HCT116 (cell line): ENCODE data around the gene NEO1. TPM values are rescaled to one million over a fixed set of nuclear protein-coding genes. Genes with fewer than 3 reads are reported as not detected.

Experiments used
- ATAC-seq: fragments of 200-7000 bp; cut with Tn5 transposase; 2 replicates; pipeline ENCODE4 v1.9.1; 2020; ENCODE audit warnings: mild to moderate bottlenecking, moderate library complexity
- BruUV-seq: library from RNA; stranded (reverse); fragments of 400-500 nt; replicated peaks from 2 replicates; lab custom pipeline; 2021; lab: Mats Ljungman, UMichigan
- CTCF ChIA-PET: fragments of 300-600 bp; sonication (Branson Sonifier 250); formaldehyde crosslinking; loops from one replicate; lab custom pipeline; 2021; ENCODE audit warnings: antibody characterized with exemption; lab: Charles Lee
- POLR2A ChIA-PET: fragments of 300-600, 350-600 bp; sonication (Branson Sonifier 250); formaldehyde crosslinking; loops from one replicate; lab custom pipeline; 2021; ENCODE audit warnings: antibody characterized with exemption; lab: Charles Lee
- RAD21 ChIA-PET, 2 experiments: fragments of 300-600 bp; sonication (Branson Sonifier 250); formaldehyde crosslinking; loops; one replicate each; lab custom pipeline; 2023; ENCODE audit warnings: low total read pairs in 2 of 2; ENCODE audit not compliant: uncharacterized antibody in 2 of 2, unreplicated experiment in 2 of 2, low non-redundant PET in 1 of 2; lab: Charles Lee
- DNase-seq: peaks from one replicate; pipeline ENCODE4 v3.0.0-alpha.2; 2010; ENCODE audit warnings: low read depth, low spot score
- H2AFZ ChIP-seq: fragments of 200-600 bp; shearing (Covaris generic), sonication (generic); 2 replicates; pipeline ENCODE4 v1.6.1; 2017; ENCODE audit warnings: low read depth, mixed run types, mixed read lengths, antibody characterized with exemption, low read length; ENCODE audit not compliant: poor library complexity, severe bottlenecking
- H3K27ac ChIP-seq: 2 replicates; pipeline ENCODE4 v1.5.1; 2012; ENCODE audit warnings: low read depth, low read length
- H3K27me3 ChIP-seq: fragments of 200-600 bp; sonication (generic); 2 replicates; pipeline ENCODE4 v1.6.1; 2016; ENCODE audit warnings: mixed run types, low read length, mixed read lengths; ENCODE audit not compliant: insufficient read depth
- H3K36me3 ChIP-seq, 2 experiments: fragments of 200-500 bp in 1 of 2; fragments of 200-600 bp in 1 of 2; sonication (Bioruptor generic) in 1 of 2; sonication (generic) in 1 of 2; 2 replicates each; pipeline versions ENCODE4 v1.5.1 to v1.6.1; 2014 to 2016; ENCODE audit warnings: low read length in 2 of 2, inconsistent platforms in 1 of 2, mixed read lengths in 1 of 2, mixed run types in 1 of 2; ENCODE audit not compliant: insufficient read depth in 2 of 2, control insufficient read depth in 1 of 2
- H3K4me1 ChIP-seq, 2 experiments: fragments of 200-600 bp in 1 of 2; sonication (generic) in 1 of 2; 2 replicates each; pipeline versions ENCODE4 v1.5.1 to v1.6.1; 2012 to 2017; ENCODE audit warnings: low read length in 2 of 2, inconsistent platforms in 1 of 2, mild to moderate bottlenecking in 1 of 2, mixed read lengths in 1 of 2, mixed run types in 1 of 2, moderate library complexity in 1 of 2; ENCODE audit not compliant: insufficient read depth in 2 of 2, control insufficient read depth in 1 of 2
- H3K4me2 ChIP-seq: fragments of 200-600 bp; sonication (generic); 2 replicates; pipeline ENCODE4 v1.6.1; 2017; ENCODE audit warnings: mixed run types, low read length, mixed read lengths
- H3K4me3 ChIP-seq, 2 experiments: fragments of 200-600 bp in 1 of 2; sonication (generic) in 1 of 2; replicated peaks in 1 of 2; 2 replicates each; pipeline ENCODE4 v1.5.1; 2011 to 2016; ENCODE audit warnings: low read length in 2 of 2, control low read depth in 1 of 2, low read depth in 1 of 2, mild to moderate bottlenecking in 1 of 2, mixed read lengths in 1 of 2, mixed run types in 1 of 2
- H3K79me2 ChIP-seq: fragments of 200-600 bp; sonication (generic); 2 replicates; pipeline ENCODE4 v1.6.1; 2017; ENCODE audit warnings: mild to moderate bottlenecking, mixed run types, low read length, moderate library complexity, mixed read lengths; ENCODE audit not compliant: insufficient read depth
- H3K9ac ChIP-seq: fragments of 200-600 bp; sonication (generic); 2 replicates; pipeline ENCODE4 v1.6.1; 2016; ENCODE audit warnings: low read length, mixed read lengths
- H3K9me2 ChIP-seq: fragments of 200-600 bp; sonication (generic), shearing (Covaris generic); 2 replicates; pipeline ENCODE4 v1.6.1; 2017; ENCODE audit warnings: mixed run types, mild to moderate bottlenecking, moderate library complexity; ENCODE audit not compliant: insufficient read depth
- H3K9me3 ChIP-seq, 2 experiments: fragments of 200-500 bp in 1 of 2; fragments of 200-600 bp in 1 of 2; sonication (Bioruptor generic) in 1 of 2; sonication (generic) in 1 of 2; 2 replicates each; pipeline ENCODE4 v1.6.1; 2014 to 2017; ENCODE audit warnings: low read length in 2 of 2, mixed read lengths in 2 of 2, inconsistent platforms in 1 of 2, low read depth in 1 of 2, mild to moderate bottlenecking in 1 of 2, mixed run types in 1 of 2, moderate library complexity in 1 of 2; ENCODE audit not compliant: control insufficient read depth in 1 of 2, insufficient read depth in 1 of 2
- H4K20me1 ChIP-seq: fragments of 200-600 bp; sonication (generic), shearing (Covaris generic); 2 replicates; pipeline ENCODE4 v1.6.1; 2017; ENCODE audit warnings: mixed run types, mild to moderate bottlenecking, moderate library complexity; ENCODE audit not compliant: insufficient read depth
- CBX3 ChIP-seq: IDR thresholded peaks from 2 replicates; pipeline ENCODE4 v1.6.1; 2012; ENCODE audit warnings: low read depth
- CEBPB ChIP-seq: IDR thresholded peaks from 2 replicates; pipeline ENCODE4 v1.6.1; 2012; ENCODE audit warnings: low read depth
- ELF1 ChIP-seq: IDR thresholded peaks from 2 replicates; pipeline ENCODE4 v1.6.1; 2012; ENCODE audit warnings: low read depth, borderline replicate concordance
- JUND ChIP-seq: IDR thresholded peaks from 2 replicates; pipeline ENCODE4 v1.6.1; 2012
- RAD21 ChIP-seq: IDR thresholded peaks from 2 replicates; pipeline ENCODE4 v1.6.1; 2012; ENCODE audit warnings: low read depth, mild to moderate bottlenecking
- REST ChIP-seq: IDR thresholded peaks from 2 replicates; pipeline ENCODE4 v1.6.1; 2012; ENCODE audit warnings: low read depth
- SIN3A ChIP-seq: IDR thresholded peaks from 2 replicates; pipeline ENCODE4 v1.6.1; 2012; ENCODE audit warnings: low read depth
- SRF ChIP-seq: IDR thresholded peaks from 2 replicates; pipeline ENCODE4 v1.6.1; 2012; ENCODE audit warnings: low read depth
- TCF7L2 ChIP-seq: IDR thresholded peaks from 2 replicates; pipeline ENCODE4 v1.7.0; 2011; ENCODE audit warnings: borderline replicate concordance, inconsistent platforms; ENCODE audit not compliant: insufficient read depth, insufficient read length; ENCODE audit errors: extremely low read depth
- ZBTB33 ChIP-seq: IDR thresholded peaks from 2 replicates; pipeline ENCODE4 v1.6.1; 2011; ENCODE audit warnings: mild to moderate bottlenecking, low read length, moderate library complexity; ENCODE audit not compliant: insufficient replicate concordance; ENCODE audit errors: extremely low read depth
- intact Hi-C: fragments of 100-400 bp; cut with micrococcal nuclease; formaldehyde crosslinking; loops from 2 replicates; pipeline ENCODE4 v1.10.0; 2022
- total RNA-seq: library from RNA; stranded (reverse); gene quantifications from one replicate; pipeline ENCODE4 v1.2.1, GENCODE V29; 2021; ENCODE audit not compliant: unreplicated experiment
- TF ChIP-seq, protein P1 (sequence below): IDR thresholded peaks from 2 replicates; pipeline ENCODE4 v1.6.1; 2012

Gene NEO1
- total RNA-seq, 1 experiment from 2014 or later: 30.0 TPM

- Histone ChIP-seq H3K79me2 (no peaks in the 10 kb centered on the region), H3K27ac (no peak overlapping the region), H3K9me2 (no peaks in the 10 kb centered on the region), H3K4me2 (no peak overlapping the region), H3K4me1 (no peaks in the 10 kb centered on the region), H4K20me1 (no peaks in the 10 kb centered on the region), H3K9me3 (no peaks in the 10 kb centered on the region), H2AFZ (no peak overlapping the region), H3K27me3 (no peaks in the 10 kb centered on the region), H3K4me3 (no peak overlapping the region), H3K9ac (no peak overlapping the region), H3K36me3 (no peaks in the 10 kb centered on the region)
- ATAC-seq (no peak), DNase-seq (no peak)
- ChIA-PET CTCF (no interaction called here), RAD21 (no interaction called here), POLR2A (no interaction called here)
- intact Hi-C loops: no loop called here
- TF ChIP-seq TCF7L2: no peak
- no peak for TF ChIP-seq ELF1
- TF ChIP-seq RAD21: no peak
- no peak for TF ChIP-seq CEBPB
- no peak for TF ChIP-seq SIN3A
- no peak for TF ChIP-seq JUND
- TF ChIP-seq CBX3: no peak
- TF ChIP-seq, protein P1, sequence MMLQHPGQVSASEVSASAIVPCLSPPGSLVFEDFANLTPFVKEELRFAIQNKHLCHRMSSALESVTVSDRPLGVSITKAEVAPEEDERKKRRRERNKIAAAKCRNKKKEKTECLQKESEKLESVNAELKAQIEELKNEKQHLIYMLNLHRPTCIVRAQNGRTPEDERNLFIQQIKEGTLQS: no peak
- TF ChIP-seq SRF: no peak
- no peak for TF ChIP-seq REST
- no peak for TF ChIP-seq ZBTB33
- BruUV-seq: no TSS peak
These were observed 271.2 kb downstream of the NEO1 start for GRCh38 chr15:73323374-73323955.
